ENCODE data around the gene MBLAC1.

The MBLAC1 gene

GRCh38 chr7:100148559-100149328 is 22.0 kb downstream of the MBLAC1 start, which contains the start of gene LAMTOR4:
Gene LAMTOR4 (plus strand): TSS chr7:100148918. CDS start chr7:100148973, 55 bp downstream.
- FAIRE-seq: peak; percentile 99
- peak; percentile 95 for DNase-seq (ENCODE audit: extremely low spot score, insufficient read length, low read depth)

GRCh38 chr7:100152404-100152803 is 25.6 kb downstream of the MBLAC1 start:
- FAIRE-seq (no peak), DNase-seq (ENCODE audit: extremely low spot score, insufficient read length, low read depth) (no peak)

GRCh38 chr7:100152937-100153666 is 26.3 kb downstream of the MBLAC1 start:
- FAIRE-seq (no peak), DNase-seq (ENCODE audit: extremely low spot score, insufficient read length, low read depth) (no peak)

GRCh38 chr7:100153708-100154535 is 27.2 kb downstream of the MBLAC1 start:
- DNase-seq (ENCODE audit: extremely low spot score, insufficient read length, low read depth) (no peak), FAIRE-seq (no peak)

GRCh38 chr7:100154651-100155491 is 28.1 kb downstream of the MBLAC1 start:
- no peak for DNase-seq (ENCODE audit: extremely low spot score, insufficient read length, low read depth)
- no peak for FAIRE-seq

- FAIRE-seq: no peak
These were observed 29.0 kb downstream of the MBLAC1 start for GRCh38 chr7:100155553-100156317.

GRCh38 chr7:100156331-100157068 is 29.7 kb downstream of the MBLAC1 start:
- FAIRE-seq (no peak), DNase-seq (ENCODE audit: extremely low spot score, insufficient read length, low read depth) (no peak)

More at GRCh38 chr7:100155553-100156317, 29.0 kb downstream of the MBLAC1 start:
- no peak for DNase-seq (ENCODE audit: extremely low spot score, insufficient read length, low read depth)

- no peak for DNase-seq (ENCODE audit: extremely low spot score, insufficient read length, low read depth)
- no peak for FAIRE-seq
These were observed 30.2 kb downstream of the MBLAC1 start for GRCh38 chr7:100157069-100157333.

- DNase-seq (ENCODE audit: extremely low spot score, insufficient read length, low read depth) (no peak), FAIRE-seq (no peak)
These were observed 30.8 kb downstream of the MBLAC1 start for GRCh38 chr7:100157334-100158228.

GRCh38 chr7:100158229-100159098 is 31.7 kb downstream of the MBLAC1 start, which contains the start of gene TRAPPC14:
Gene TRAPPC14 (minus strand): TSS chr7:100158723. CDS start chr7:100158499, 224 bp downstream.
- peak; percentile 91 for DNase-seq (ENCODE audit: extremely low spot score, insufficient read length, low read depth)
- FAIRE-seq: peak; percentile 62

GRCh38 chr7:100159099-100159623 is 32.4 kb downstream of the MBLAC1 start:
- DNase-seq (ENCODE audit: extremely low spot score, insufficient read length, low read depth) (no peak), FAIRE-seq (no peak)

GRCh38 chr7:100160067-100160466 is 33.3 kb downstream of the MBLAC1 start:
- DNase-seq (ENCODE audit: extremely low spot score, insufficient read length, low read depth) (no peak), FAIRE-seq (no peak)

- no peak for DNase-seq (ENCODE audit: extremely low spot score, insufficient read length, low read depth)
- FAIRE-seq: no peak
These were observed 36.3 kb downstream of the MBLAC1 start for GRCh38 chr7:100163006-100163531.

GRCh38 chr7:100163871-100164270 is 37.1 kb downstream of the MBLAC1 start:
- FAIRE-seq (no peak), DNase-seq (ENCODE audit: extremely low spot score, insufficient read length, low read depth) (no peak)

GRCh38 chr7:100166317-100166940 is 39.7 kb downstream of the MBLAC1 start:
- DNase-seq (ENCODE audit: extremely low spot score, insufficient read length, low read depth) (no peak), FAIRE-seq (no peak)

Data from GM18507 (cell line).